Measurements from ENCODE around the gene MASP1.

Gene MASP1

GRCh38 chr3:187212196-187212545 is 79.4 kb downstream of the MASP1 start:
- H3K27ac ChIP-seq (ENCODE audit: low read depth, low read length), result no peak overlapping the region
- H3K79me2 ChIP-seq (ENCODE audit: control insufficient read depth, insufficient read depth, low read length, poor library complexity), result no peaks in the 10 kb centered on the region
- no CpG with 5 or more reads among the region's 3 CpGs for WGBS (ENCODE audit: extremely low coverage, insufficient coverage, insufficient read length)

DNA sequence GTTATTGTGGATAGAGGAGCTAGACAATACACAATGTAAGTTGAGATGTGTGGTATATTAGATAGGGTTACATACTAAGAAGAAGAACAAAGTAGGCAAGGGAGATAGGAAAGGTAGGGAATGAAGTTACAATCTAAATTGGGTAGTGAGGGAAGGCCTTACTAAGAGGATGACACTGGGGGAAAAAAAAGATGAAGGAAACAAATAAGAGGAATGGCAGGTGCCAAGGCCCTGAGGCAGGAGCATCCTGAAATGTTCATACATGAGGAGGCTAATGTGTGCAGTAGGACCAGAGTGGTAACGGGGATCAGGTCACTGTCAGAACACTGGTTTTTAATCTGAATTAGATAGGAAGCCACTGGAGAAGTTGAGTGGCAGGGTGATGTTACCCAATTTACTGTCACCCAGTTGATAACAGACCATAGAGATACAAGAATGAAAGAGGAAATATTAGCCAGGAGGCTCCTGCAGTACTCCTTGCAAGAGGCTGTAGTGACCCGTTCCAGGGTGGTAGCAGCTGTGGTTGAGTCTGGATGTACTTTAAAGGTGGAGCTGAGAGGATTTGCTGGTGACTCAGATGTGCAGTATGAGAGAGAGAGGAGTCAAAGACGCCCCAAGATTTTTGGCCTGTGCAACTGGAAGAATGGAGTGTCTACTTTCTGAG is 79.9 kb downstream of the MASP1 start:
- Histone ChIP-seq H3K4me3 (ENCODE audit: low read depth, low read length) (no peak overlapping the region), H3K9ac (ENCODE audit: low read length) (no peak overlapping the region), H3K27ac (ENCODE audit: low read depth, low read length) (no peak overlapping the region), H3K79me2 (ENCODE audit: control insufficient read depth, insufficient read depth, low read length, poor library complexity) (no peaks in the 10 kb centered on the region), H3K14ac (ENCODE audit: low read length) (no peak overlapping the region), H3K4me2 (ENCODE audit: low read length) (no peak overlapping the region), H3K27me3 (ENCODE audit: insufficient read depth, low read length) (no peaks in the 10 kb centered on the region), H3K4me1 (ENCODE audit: control insufficient read depth in 1 of 2, insufficient read depth in 2 of 2, low read length in 2 of 2) (no peaks in the 10 kb centered on the region), H2BK12ac (ENCODE audit: low read length) (no peak overlapping the region), H3K36me3 (ENCODE audit: control insufficient read depth in 1 of 2, insufficient read depth in 2 of 2, low read length in 2 of 2) (no peaks in the 10 kb centered on the region), H2AFZ (ENCODE audit: insufficient read depth, low read length, poor library complexity) (no peak overlapping the region), H3K18ac (ENCODE audit: low read length) (no peak overlapping the region), H3K23ac (ENCODE audit: low read length) (no peak overlapping the region), H2BK120ac (ENCODE audit: insufficient read depth, low read length, poor library complexity) (no peak overlapping the region), H4K8ac (ENCODE audit: low read depth, low read length) (no peak overlapping the region), H3K79me1 (ENCODE audit: low read length) (no peaks in the 10 kb centered on the region), H2AK5ac (ENCODE audit: low read length) (no peak overlapping the region), H2BK5ac (ENCODE audit: low read depth, low read length, poor library complexity) (no peak overlapping the region), H4K12ac (ENCODE audit: low read depth, low read length) (no peak overlapping the region), H3K9me3 (ENCODE audit: insufficient read depth, low read depth, low read length) (peaks cover 6% of the 10 kb centered on the region), H3K4ac (ENCODE audit: low read depth, low read length) (no peak overlapping the region), H4K91ac (ENCODE audit: low read depth, low read length) (no peak overlapping the region)
- no peak for DNase-seq
- WGBS (ENCODE audit: extremely low coverage, insufficient coverage, insufficient read length), result no CpG with 5 or more reads among the region's 3 CpGs

More at GRCh38 chr3:187212196-187212545, 79.4 kb downstream of the MASP1 start:
- no peak overlapping the region for H4K91ac ChIP-seq (ENCODE audit: low read depth, low read length)
- H3K14ac ChIP-seq (ENCODE audit: low read length), result no peak overlapping the region
- H3K18ac ChIP-seq (ENCODE audit: low read length), result no peak overlapping the region
- no peak overlapping the region for H3K4me3 ChIP-seq (ENCODE audit: low read depth, low read length)
- no peaks in the 10 kb centered on the region for H3K79me1 ChIP-seq (ENCODE audit: low read length)
- H2AFZ ChIP-seq (ENCODE audit: insufficient read depth, low read length, poor library complexity), result no peak overlapping the region
- no peak overlapping the region for H3K4me2 ChIP-seq (ENCODE audit: low read length)
- no peak overlapping the region for H3K23ac ChIP-seq (ENCODE audit: low read length)
- no peak overlapping the region for H2BK5ac ChIP-seq (ENCODE audit: low read depth, low read length, poor library complexity)
- H3K9me3 ChIP-seq (ENCODE audit: insufficient read depth, low read depth, low read length), result peaks cover 1% of the 10 kb centered on the region
- H2AK5ac ChIP-seq (ENCODE audit: low read length), result no peak overlapping the region
- H3K4me1 ChIP-seq (ENCODE audit: control insufficient read depth in 1 of 2, insufficient read depth in 2 of 2, low read length in 2 of 2), result no peaks in the 10 kb centered on the region
- H3K27me3 ChIP-seq (ENCODE audit: insufficient read depth, low read length), result no peaks in the 10 kb centered on the region
- no peak overlapping the region for H4K8ac ChIP-seq (ENCODE audit: low read depth, low read length)
- H2BK12ac ChIP-seq (ENCODE audit: low read length), result no peak overlapping the region
- H3K9ac ChIP-seq (ENCODE audit: low read length), result no peak overlapping the region
- no peak overlapping the region for H3K4ac ChIP-seq (ENCODE audit: low read depth, low read length)
- no peak for DNase-seq
- H2BK120ac ChIP-seq (ENCODE audit: insufficient read depth, low read length, poor library complexity), result no peak overlapping the region
- H4K12ac ChIP-seq (ENCODE audit: low read depth, low read length), result no peak overlapping the region
- H3K36me3 ChIP-seq (ENCODE audit: control insufficient read depth in 1 of 2, insufficient read depth in 2 of 2, low read length in 2 of 2), result no peaks in the 10 kb centered on the region

DNA sequence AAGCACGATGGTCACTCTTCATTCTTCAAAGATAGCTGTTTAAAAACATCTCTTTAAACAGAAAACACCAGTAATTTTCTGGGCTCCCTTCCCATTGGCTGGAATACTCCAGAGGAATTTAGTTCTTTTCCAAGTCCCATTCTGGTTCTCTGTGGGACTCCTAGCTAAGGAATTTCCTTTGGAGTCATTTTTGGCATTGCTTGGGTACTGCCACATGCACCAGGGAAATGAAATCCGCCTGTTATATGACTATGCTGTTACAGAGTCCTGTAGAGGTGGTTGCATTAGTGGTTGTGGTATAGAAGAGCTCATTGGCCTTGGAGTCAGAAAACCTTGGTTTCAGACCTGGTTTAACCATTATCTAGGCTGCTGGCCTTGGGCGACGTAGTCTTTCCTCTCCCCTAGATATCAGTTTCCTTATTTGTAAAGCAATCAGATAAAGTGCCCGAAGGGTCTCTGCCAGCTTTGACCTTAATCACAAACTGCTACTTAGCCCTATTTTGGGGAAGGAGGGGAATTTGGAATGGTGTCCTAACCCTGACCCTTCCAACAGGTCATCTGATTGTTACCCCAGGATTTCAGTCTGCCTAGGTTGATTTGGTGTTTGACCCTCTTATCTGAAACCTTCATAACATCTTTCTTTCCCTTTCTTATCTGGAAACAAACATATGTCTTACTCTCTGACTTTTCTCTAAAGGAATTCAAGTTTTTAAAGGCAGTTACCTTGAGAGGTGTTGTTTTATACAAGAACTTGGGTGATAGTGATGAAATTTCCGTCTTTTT is 80.8 kb downstream of the MASP1 start:
- Histone ChIP-seq H3K23ac (ENCODE audit: low read length) (no peak overlapping the region), H4K8ac (ENCODE audit: low read depth, low read length) (no peak overlapping the region), H4K12ac (ENCODE audit: low read depth, low read length) (no peak overlapping the region), H3K14ac (ENCODE audit: low read length) (no peak overlapping the region), H2BK12ac (ENCODE audit: low read length) (no peak overlapping the region), H3K79me1 (ENCODE audit: low read length) (no peaks in the 10 kb centered on the region), H4K91ac (ENCODE audit: low read depth, low read length) (no peak overlapping the region), H3K4me1 (ENCODE audit: control insufficient read depth in 1 of 2, insufficient read depth in 2 of 2, low read length in 2 of 2) (no peaks in the 10 kb centered on the region), H2AFZ (ENCODE audit: insufficient read depth, low read length, poor library complexity) (no peak overlapping the region), H2BK5ac (ENCODE audit: low read depth, low read length, poor library complexity) (no peak overlapping the region), H3K4me3 (ENCODE audit: low read depth, low read length) (no peak overlapping the region), H3K4me2 (ENCODE audit: low read length) (no peak overlapping the region), H3K27ac (ENCODE audit: low read depth, low read length) (no peak overlapping the region), H2AK5ac (ENCODE audit: low read length) (no peak overlapping the region), H3K79me2 (ENCODE audit: control insufficient read depth, insufficient read depth, low read length, poor library complexity) (no peaks in the 10 kb centered on the region), H3K9ac (ENCODE audit: low read length) (no peak overlapping the region), H3K36me3 (ENCODE audit: control insufficient read depth in 1 of 2, insufficient read depth in 2 of 2, low read length in 2 of 2) (no peaks in the 10 kb centered on the region), H3K18ac (ENCODE audit: low read length) (no peak overlapping the region), H3K27me3 (ENCODE audit: insufficient read depth, low read length) (no peaks in the 10 kb centered on the region), H3K4ac (ENCODE audit: low read depth, low read length) (no peak overlapping the region), H2BK120ac (ENCODE audit: insufficient read depth, low read length, poor library complexity) (no peak overlapping the region), H3K9me3 (ENCODE audit: insufficient read depth, low read depth, low read length) (peaks cover 6% of the 10 kb centered on the region)
- 100% methylated on average over 1 of the region's 6 CpGs for WGBS (ENCODE audit: extremely low coverage, insufficient coverage, insufficient read length)
- no peak for DNase-seq

DNA sequence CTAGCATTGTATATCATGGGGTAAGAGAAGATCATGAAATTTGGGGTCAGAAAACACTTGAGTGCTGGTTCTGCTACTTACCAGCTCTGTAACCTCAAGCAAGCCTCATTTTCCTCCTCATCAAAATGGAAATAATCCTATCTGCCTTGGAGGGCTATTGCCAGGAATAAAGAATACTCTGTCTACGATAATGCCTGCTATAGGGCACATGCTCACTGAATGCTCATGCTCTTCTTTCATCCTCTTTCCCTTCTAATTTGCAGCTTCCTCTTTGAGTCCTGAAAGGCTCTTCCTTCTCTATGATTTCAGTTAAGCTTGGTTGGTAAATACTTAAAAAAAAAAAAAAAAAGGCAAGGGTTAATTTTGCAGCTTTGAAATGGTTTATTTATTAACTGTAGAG is 81.4 kb downstream of the MASP1 start:
- no peak overlapping the region for H3K18ac ChIP-seq (ENCODE audit: low read length)
- H4K91ac ChIP-seq (ENCODE audit: low read depth, low read length), result no peak overlapping the region
- no peaks in the 10 kb centered on the region for H3K79me1 ChIP-seq (ENCODE audit: low read length)
- no peak overlapping the region for H2AK5ac ChIP-seq (ENCODE audit: low read length)
- H3K27me3 ChIP-seq (ENCODE audit: insufficient read depth, low read length), result no peaks in the 10 kb centered on the region
- H2BK12ac ChIP-seq (ENCODE audit: low read length), result no peak overlapping the region
- H3K27ac ChIP-seq (ENCODE audit: low read depth, low read length), result no peak overlapping the region
- no peak overlapping the region for H4K12ac ChIP-seq (ENCODE audit: low read depth, low read length)
- no peak for DNase-seq
- no peak overlapping the region for H3K4ac ChIP-seq (ENCODE audit: low read depth, low read length)
- no peak overlapping the region for H2AFZ ChIP-seq (ENCODE audit: insufficient read depth, low read length, poor library complexity)
- WGBS (ENCODE audit: extremely low coverage, insufficient coverage, insufficient read length), result no CpG with 5 or more reads among the region's 1 CpG
- no peak overlapping the region for H3K4me2 ChIP-seq (ENCODE audit: low read length)
- H4K8ac ChIP-seq (ENCODE audit: low read depth, low read length), result no peak overlapping the region
- no peaks in the 10 kb centered on the region for H3K4me1 ChIP-seq (ENCODE audit: control insufficient read depth in 1 of 2, insufficient read depth in 2 of 2, low read length in 2 of 2)
- H3K9me3 ChIP-seq (ENCODE audit: insufficient read depth, low read depth, low read length), result peaks cover 6% of the 10 kb centered on the region
- H3K14ac ChIP-seq (ENCODE audit: low read length), result no peak overlapping the region
- H3K36me3 ChIP-seq (ENCODE audit: control insufficient read depth in 1 of 2, insufficient read depth in 2 of 2, low read length in 2 of 2), result no peaks in the 10 kb centered on the region
- H2BK120ac ChIP-seq (ENCODE audit: insufficient read depth, low read length, poor library complexity), result no peak overlapping the region
- no peak overlapping the region for H3K23ac ChIP-seq (ENCODE audit: low read length)
- no peak overlapping the region for H3K9ac ChIP-seq (ENCODE audit: low read length)
- H3K79me2 ChIP-seq (ENCODE audit: control insufficient read depth, insufficient read depth, low read length, poor library complexity), result no peaks in the 10 kb centered on the region
- H3K4me3 ChIP-seq (ENCODE audit: low read depth, low read length), result no peak overlapping the region
- H2BK5ac ChIP-seq (ENCODE audit: low read depth, low read length, poor library complexity), result no peak overlapping the region
